ENCODE measurements around the gene SARDH.

- TF ChIP-seq POLR2A (IDR thresholded peaks at IDR 0.05) = no peak
- no peak for TF ChIP-seq CTCF (IDR thresholded peaks at IDR 0.05)
Observed at GRCh38 chr9:133728856-133729616, 9.1 kb downstream of the SARDH start.

Measured in breast epithelium (tissue), 3 donors.